T-cell (primary cell): ENCODE measurements around the gene DAB2IP. TPM values are rescaled to one million over a fixed set of nuclear protein-coding genes. Genes with fewer than 3 reads are reported as not detected.

Experiments used
- ATAC-seq, 4 experiments: fragments of 200-7000 bp in 3 of 4; fragments of 150-1000 bp in 1 of 4; cut with Tn5 transposase; replicated peaks in 1 of 4; 1 replicate in 3 of 4; 2 replicates in 1 of 4; pipeline ENCODE4 v1.10.0; 2021; ENCODE audit warnings: moderate library complexity in 3 of 4, mild to moderate bottlenecking in 2 of 4, moderate number of reproducible peaks in 1 of 4
- CTCF ChIA-PET, 2 donors: fragments of 300-600 bp; sonication (Branson Sonifier 250); formaldehyde crosslinking; loops; one replicate each; lab custom pipeline; 2022; ENCODE audit warnings: antibody characterized with exemption in 2 of 2; lab: Charles Lee
- POLR2A ChIA-PET, 2 donors: fragments of 300-600 bp; sonication (Branson Sonifier 250); formaldehyde crosslinking; loops; one replicate each; lab custom pipeline; 2022; ENCODE audit warnings: antibody characterized with exemption in 2 of 2; lab: Charles Lee
- DNase-seq, 35 experiments: peaks; one replicate each; pipeline versions ENCODE4 v3.0.0 to v3.0.0-alpha.2; 2013 to 2023
- H3K27ac ChIP-seq: one replicate; pipeline ENCODE4 v1.5.1; 2013; ENCODE audit warnings: low read length
- H3K27me3 ChIP-seq, 2 experiments: replicated peaks in 1 of 2; 1 replicate in 1 of 2; 2 replicates in 1 of 2; pipeline versions ENCODE4 v1.6.1 to v1.7.0; 2013; ENCODE audit warnings: low read length in 1 of 2, mixed read lengths in 1 of 2; ENCODE audit not compliant: control insufficient read depth in 2 of 2, insufficient read depth in 2 of 2; ENCODE audit errors: extremely low read depth in 1 of 2
- H3K36me3 ChIP-seq, 2 donors: 1 replicate in 1 of 2; 2 replicates in 1 of 2; pipeline versions ENCODE4 v1.6.1 to v1.7.0; 2013; ENCODE audit warnings: low read length in 1 of 2; ENCODE audit not compliant: control insufficient read depth in 2 of 2, insufficient read depth in 1 of 2; ENCODE audit errors: extremely low read depth in 1 of 2
- H3K4me1 ChIP-seq, 2 experiments: 1 replicate in 1 of 2; 2 replicates in 1 of 2; pipeline versions ENCODE4 v1.6.1 to v1.7.0; 2013; ENCODE audit warnings: low read length in 2 of 2, mixed read lengths in 1 of 2; ENCODE audit not compliant: insufficient read depth in 2 of 2, control insufficient read depth in 1 of 2; ENCODE audit errors: extremely low read depth in 1 of 2
- H3K4me3 ChIP-seq, 2 donors: 1 replicate in 1 of 2; 2 replicates in 1 of 2; pipeline versions ENCODE4 v1.5.1 to v1.7.0; 2013; ENCODE audit warnings: mild to moderate bottlenecking in 2 of 2, low read length in 1 of 2, moderate library complexity in 1 of 2; ENCODE audit not compliant: control insufficient read depth in 1 of 2; ENCODE audit errors: extremely low read depth in 1 of 2
- H3K9me3 ChIP-seq: 2 replicates; pipeline ENCODE4 v1.7.0; 2013
- H3K27ac Mint-ChIP-seq, 2 donors: one replicate each; pipeline ENCODE4 v1.8.0; 2020 to 2021; ENCODE audit warnings: mild to moderate bottlenecking in 2 of 2, mixed read lengths in 2 of 2
- H3K27me3 Mint-ChIP-seq, 2 donors: one replicate each; pipeline ENCODE4 v1.8.0; 2021 to 2022; ENCODE audit warnings: mixed read lengths in 2 of 2
- H3K36me3 Mint-ChIP-seq: one replicate; pipeline ENCODE4 v1.8.0; 2021; ENCODE audit warnings: mixed read lengths
- H3K4me1 Mint-ChIP-seq, 3 donors: one replicate each; pipeline ENCODE4 v1.8.0; 2020 to 2022; ENCODE audit warnings: mixed read lengths in 3 of 3, mild to moderate bottlenecking in 1 of 3
- H3K4me3 Mint-ChIP-seq, 3 donors: one replicate each; pipeline ENCODE4 v1.8.0; 2020 to 2022; ENCODE audit warnings: mild to moderate bottlenecking in 3 of 3, mixed read lengths in 3 of 3, moderate library complexity in 3 of 3
- H3K9me3 Mint-ChIP-seq, 3 donors: one replicate each; pipeline ENCODE4 v1.8.0; 2020 to 2022; ENCODE audit warnings: mixed read lengths in 3 of 3
- WGBS: methylation state at CpG from one replicate; pipeline ENCODE4 v1.1.5; 2013; ENCODE audit warnings: missing lambda C conversion rate; ENCODE audit not compliant: insufficient coverage; 5-methylcytosine and 5-hydroxymethylcytosine counted together
- total RNA-seq, 35 experiments: library from RNA in 6 of 35; stranded (reverse) in 6 of 35; fragments of 120-200 nt in 1 of 35; gene quantifications; one replicate each; pipeline versions ENCODE4 v1.2.1 to v1.2.4 and lab custom pipeline; 2013 to 2026

The DAB2IP gene
- total RNA-seq, 5 donors from 2014 or later (not counting 1 experiment from before 2014, with no cell fraction given): 0.22 to 0.53 (median 0.34) TPM; not detected in 1

DNA sequence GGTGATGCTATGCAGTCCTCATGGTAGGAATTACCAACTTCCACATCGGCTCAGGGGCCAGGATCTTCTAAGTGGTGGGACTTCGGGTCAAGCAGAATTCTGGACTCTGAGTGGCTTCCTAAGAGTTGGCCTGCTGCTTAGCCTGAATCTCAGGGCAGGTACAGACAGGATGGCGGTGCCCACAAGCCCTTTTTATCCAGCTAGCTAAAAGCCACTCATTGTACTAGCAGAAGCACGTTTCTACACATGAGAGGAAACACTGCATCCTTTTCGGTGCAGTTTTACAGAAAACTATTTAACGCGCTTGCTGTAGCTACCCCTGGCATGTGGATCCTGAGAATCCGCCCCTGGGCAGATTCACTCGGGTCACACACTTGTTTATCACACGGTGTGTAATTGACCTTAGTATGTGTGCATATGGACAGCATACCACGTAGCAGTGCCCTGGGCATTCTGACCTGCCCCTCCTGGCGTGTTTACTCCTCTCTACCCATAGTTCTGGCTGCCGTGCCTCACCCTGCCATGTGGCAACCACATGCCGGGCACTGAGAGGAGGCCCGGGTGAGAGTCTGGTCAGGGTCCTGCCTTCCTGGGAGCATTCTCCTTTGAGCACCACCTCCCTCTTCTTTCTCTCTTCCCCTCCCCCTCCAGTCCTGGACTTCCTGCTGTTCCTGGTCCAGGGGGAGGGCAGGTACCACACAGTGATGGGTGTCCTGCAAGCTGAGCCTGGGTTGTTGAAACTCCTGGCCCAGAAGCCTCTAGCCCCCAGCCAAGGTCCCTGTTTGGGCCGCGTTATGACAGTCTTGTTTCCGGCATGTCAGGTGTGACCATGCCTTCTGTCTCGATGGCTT is 65.9 kb downstream of the DAB2IP start:
- Mint-ChIP-seq H3K4me1 (no peaks in the 10 kb centered on the region), H3K27me3 (peaks cover 0 to 3% of the 10 kb centered on the region in 2 donors), H3K9me3 (no peaks in the 10 kb centered on the region), H3K4me3 (no peak overlapping the region), H3K27ac (no peak overlapping the region), H3K36me3 (no peaks in the 10 kb centered on the region)
- Histone ChIP-seq H3K4me3 (no peak overlapping the region), H3K4me1 (no peaks in the 10 kb centered on the region), H3K27ac (no peak overlapping the region), H3K9me3 (no peaks in the 10 kb centered on the region), H3K36me3 (no peaks in the 10 kb centered on the region), H3K27me3 (peaks cover 0 to 15% of the 10 kb centered on the region in 2 experiments)
- CTCF ChIA-PET: no interaction called here
- POLR2A ChIA-PET: no interaction called here
- 81% methylated on average over 19 of the region's 19 CpGs for WGBS
- DNase-seq (no peak), ATAC-seq (no peak)

DNA sequence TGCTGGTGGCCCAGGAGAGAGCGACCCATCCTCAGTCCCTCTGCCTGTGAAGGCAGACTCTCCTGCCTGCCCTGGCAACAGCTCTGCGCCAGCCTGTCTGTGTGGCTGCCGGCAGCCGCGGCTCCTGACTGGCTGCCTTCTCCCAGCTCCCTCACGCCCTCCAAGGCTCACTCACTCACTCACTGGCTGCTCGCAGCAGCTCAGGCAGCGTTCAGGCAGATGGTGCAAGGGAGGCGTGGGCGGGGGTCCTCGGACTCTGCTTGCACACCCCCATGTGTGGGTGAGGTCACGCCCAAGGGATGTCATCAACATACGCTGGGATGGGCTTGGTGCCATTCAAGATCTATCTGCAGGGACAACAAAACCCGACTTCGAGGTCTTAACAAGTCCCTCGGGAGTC is 66.7 kb downstream of the DAB2IP start:
- H3K27ac ChIP-seq: no peak overlapping the region
- Mint-ChIP-seq H3K9me3 (no peaks in the 10 kb centered on the region), H3K4me1 (no peaks in the 10 kb centered on the region), H3K36me3 (no peaks in the 10 kb centered on the region), H3K27ac (no peak overlapping the region), H3K27me3 (peaks cover 0 to 3% of the 10 kb centered on the region in 2 donors), H3K4me3 (no peak overlapping the region)
- no peaks in the 10 kb centered on the region for H3K4me1 ChIP-seq
- H3K9me3 ChIP-seq: no peaks in the 10 kb centered on the region
- ChIA-PET POLR2A (no interaction called here), CTCF (no interaction called here)
- no peak for ATAC-seq
- no peak overlapping the region for H3K4me3 ChIP-seq
- peaks cover 0 to 15% of the 10 kb centered on the region in 2 experiments for H3K27me3 ChIP-seq
- 91% methylated on average over 13 of the region's 16 CpGs for WGBS
- H3K36me3 ChIP-seq: no peaks in the 10 kb centered on the region
- no peak for DNase-seq

DNA sequence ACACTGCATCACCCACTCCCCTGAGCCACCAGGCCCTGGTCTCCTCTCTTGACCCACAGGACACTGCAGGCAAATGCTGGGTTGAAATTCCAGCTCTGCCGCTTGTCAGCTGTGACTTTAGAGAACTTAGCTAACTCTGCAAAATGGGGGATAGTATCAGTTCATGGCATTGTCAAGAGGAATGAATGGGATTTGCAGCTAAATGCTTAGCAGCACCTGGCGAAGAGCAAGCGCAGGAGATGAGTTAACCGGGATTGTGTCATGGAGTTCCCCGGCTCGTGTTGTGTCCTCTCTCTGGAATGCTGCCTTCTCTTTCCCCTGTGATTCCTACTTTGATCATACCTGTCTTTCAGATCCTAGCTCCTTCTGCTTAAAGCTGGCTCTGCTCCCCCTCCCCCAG is 67.1 kb downstream of the DAB2IP start:
- POLR2A ChIA-PET: no interaction called here
- WGBS: 96% methylated on average over 6 of the region's 6 CpGs
- H3K36me3 Mint-ChIP-seq: no peaks in the 10 kb centered on the region
- Histone ChIP-seq H3K9me3 (no peaks in the 10 kb centered on the region), H3K36me3 (no peaks in the 10 kb centered on the region), H3K27ac (no peak overlapping the region), H3K4me3 (no peak overlapping the region), H3K4me1 (no peaks in the 10 kb centered on the region), H3K27me3 (peaks cover 0 to 15% of the 10 kb centered on the region in 2 experiments)
- ATAC-seq (no peak), DNase-seq (no peak)
- CTCF ChIA-PET: no interaction called here
- H3K4me1 Mint-ChIP-seq: no peaks in the 10 kb centered on the region
- no peak overlapping the region for H3K4me3 Mint-ChIP-seq
- no peak overlapping the region for H3K27ac Mint-ChIP-seq
- no peaks in the 10 kb centered on the region for H3K9me3 Mint-ChIP-seq
- H3K27me3 Mint-ChIP-seq: peaks cover 0 to 3% of the 10 kb centered on the region in 2 donors

DNA sequence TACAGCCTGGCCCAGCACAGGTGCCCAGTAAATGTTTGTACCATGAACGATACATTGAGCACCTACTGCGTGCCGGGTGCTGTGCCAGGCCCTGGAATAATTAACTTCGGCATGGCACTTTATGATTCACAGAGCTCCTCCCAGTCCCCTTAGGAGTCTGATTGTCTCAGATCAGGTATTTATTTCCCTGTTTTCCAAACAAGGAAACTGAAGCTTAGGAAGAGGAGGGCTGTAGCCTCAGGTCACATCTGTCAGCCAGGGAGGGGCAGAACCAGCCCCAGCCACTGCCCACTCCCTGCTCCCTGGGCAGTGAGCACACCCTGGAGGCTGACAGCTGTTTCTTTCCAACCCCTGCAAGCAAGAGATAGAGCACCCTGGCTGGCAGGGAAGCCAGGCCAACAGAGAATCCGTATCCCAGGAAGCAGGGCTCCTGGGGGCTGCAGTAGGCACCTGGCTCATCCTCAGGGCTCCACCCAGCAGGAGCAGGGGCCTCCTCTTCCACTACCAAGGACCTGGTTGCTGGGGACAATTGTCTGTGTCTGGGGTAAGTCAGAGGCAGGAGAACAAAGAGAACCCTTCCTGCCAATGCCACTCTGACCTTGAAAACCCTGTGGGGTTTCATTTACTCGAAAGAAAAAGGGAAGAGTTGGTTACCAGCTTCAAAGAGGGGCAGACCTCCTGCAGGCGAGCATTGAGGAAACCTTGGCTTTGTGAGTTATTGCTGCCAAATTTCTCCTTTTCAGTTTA is 69.0 kb downstream of the DAB2IP start:
- Histone ChIP-seq H3K4me3 (no peak overlapping the region), H3K27ac (no peak overlapping the region), H3K4me1 (no peaks in the 10 kb centered on the region), H3K9me3 (no peaks in the 10 kb centered on the region), H3K36me3 (no peaks in the 10 kb centered on the region), H3K27me3 (peaks cover 0 to 19% of the 10 kb centered on the region in 2 experiments)
- 79% methylated on average over 7 of the region's 7 CpGs for WGBS
- no peak for ATAC-seq
- ChIA-PET CTCF (no interaction called here), POLR2A (no interaction called here)
- Mint-ChIP-seq H3K4me1 (no peaks in the 10 kb centered on the region), H3K36me3 (no peaks in the 10 kb centered on the region), H3K9me3 (no peaks in the 10 kb centered on the region), H3K27me3 (peaks cover 0 to 3% of the 10 kb centered on the region in 2 donors), H3K27ac (no peak overlapping the region), H3K4me3 (no peak overlapping the region)
- DNase-seq: no peak

DNA sequence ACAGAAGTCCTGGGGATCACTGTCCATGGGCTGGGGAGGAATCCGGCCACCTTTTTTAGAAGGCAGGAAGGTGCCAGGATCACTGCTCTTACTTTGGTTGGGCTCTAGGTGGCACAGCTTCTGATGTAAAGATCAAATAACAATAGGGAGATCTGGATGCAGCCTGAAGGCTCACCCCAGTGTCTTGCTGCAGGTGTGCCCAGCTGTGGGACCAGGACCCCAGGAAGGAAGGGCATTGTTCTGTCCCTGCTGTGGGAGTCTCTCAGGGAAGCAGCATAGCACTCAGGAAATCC is 69.6 kb downstream of the DAB2IP start:
- H3K36me3 ChIP-seq: no peaks in the 10 kb centered on the region
- no peaks in the 10 kb centered on the region for H3K4me1 Mint-ChIP-seq
- peaks cover 0 to 19% of the 10 kb centered on the region in 2 experiments for H3K27me3 ChIP-seq
- no peak overlapping the region for H3K4me3 ChIP-seq
- peaks cover 0 to 3% of the 10 kb centered on the region in 2 donors for H3K27me3 Mint-ChIP-seq
- H3K27ac ChIP-seq: no peak overlapping the region
- H3K36me3 Mint-ChIP-seq: no peaks in the 10 kb centered on the region
- ATAC-seq: no peak
- H3K27ac Mint-ChIP-seq: no peak overlapping the region
- no CpG with 5 or more reads among the region's 1 CpG for WGBS
- H3K4me3 Mint-ChIP-seq: no peak overlapping the region
- DNase-seq: no peak
- no peaks in the 10 kb centered on the region for H3K9me3 Mint-ChIP-seq
- no peaks in the 10 kb centered on the region for H3K9me3 ChIP-seq
- ChIA-PET CTCF (no interaction called here), POLR2A (no interaction called here)
- no peaks in the 10 kb centered on the region for H3K4me1 ChIP-seq

DNA sequence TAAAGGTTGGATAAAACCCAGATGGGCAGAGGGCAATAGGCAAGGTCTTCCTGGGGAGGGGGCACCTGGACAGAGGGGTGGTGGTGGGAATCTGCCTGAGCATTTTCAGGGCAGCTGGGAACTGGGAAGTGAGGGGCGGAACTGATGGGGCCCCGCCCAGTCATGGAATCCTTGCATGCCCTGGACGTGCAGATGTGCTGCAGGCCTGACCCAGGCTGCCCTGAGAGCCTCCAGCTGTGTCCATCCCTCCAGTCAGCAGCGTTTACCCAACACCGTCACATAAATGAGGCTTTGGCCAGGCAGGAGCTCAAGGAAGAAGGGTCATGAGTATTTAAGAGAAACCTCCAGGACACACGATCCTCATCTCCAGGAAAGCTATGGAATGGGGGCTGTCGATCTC is 70.3 kb downstream of the DAB2IP start:
- no peaks in the 10 kb centered on the region for H3K4me1 Mint-ChIP-seq
- H3K9me3 Mint-ChIP-seq: no peaks in the 10 kb centered on the region
- no peaks in the 10 kb centered on the region for H3K36me3 Mint-ChIP-seq
- Histone ChIP-seq H3K36me3 (no peaks in the 10 kb centered on the region), H3K4me1 (no peaks in the 10 kb centered on the region), H3K9me3 (no peaks in the 10 kb centered on the region), H3K27ac (no peak overlapping the region), H3K4me3 (no peak overlapping the region), H3K27me3 (peaks cover 0 to 15% of the 10 kb centered on the region in 2 experiments)
- DNase-seq (no peak), ATAC-seq (no peak)
- H3K27me3 Mint-ChIP-seq: peaks cover 0 to 3% of the 10 kb centered on the region in 2 donors
- ChIA-PET POLR2A (no interaction called here), CTCF (no interaction called here)
- WGBS: 95% methylated on average over 7 of the region's 7 CpGs
- no peak overlapping the region for H3K4me3 Mint-ChIP-seq
- H3K27ac Mint-ChIP-seq: no peak overlapping the region
